EH (cell line): ENCODE data around the gene THEM4.
"Not testable (repeated sequence)": the region's sequence is repeated elsewhere in the genome, so short reads cannot be mapped to it uniquely, and the experiment has no call there.

Experiments used
- DNase-seq: peaks from one replicate; pipeline ENCODE4 v3.0.0-alpha.2; 2015; ENCODE audit warnings: low read depth

The THEM4 gene

GRCh38 chr1:151859891-151860293 lies 49.4 kb downstream of the THEM4 start:
- DNase-seq, result no peak

- no peak for DNase-seq
These were observed 50.2 kb downstream of the THEM4 start for GRCh38 chr1:151858886-151859665.

DNA sequence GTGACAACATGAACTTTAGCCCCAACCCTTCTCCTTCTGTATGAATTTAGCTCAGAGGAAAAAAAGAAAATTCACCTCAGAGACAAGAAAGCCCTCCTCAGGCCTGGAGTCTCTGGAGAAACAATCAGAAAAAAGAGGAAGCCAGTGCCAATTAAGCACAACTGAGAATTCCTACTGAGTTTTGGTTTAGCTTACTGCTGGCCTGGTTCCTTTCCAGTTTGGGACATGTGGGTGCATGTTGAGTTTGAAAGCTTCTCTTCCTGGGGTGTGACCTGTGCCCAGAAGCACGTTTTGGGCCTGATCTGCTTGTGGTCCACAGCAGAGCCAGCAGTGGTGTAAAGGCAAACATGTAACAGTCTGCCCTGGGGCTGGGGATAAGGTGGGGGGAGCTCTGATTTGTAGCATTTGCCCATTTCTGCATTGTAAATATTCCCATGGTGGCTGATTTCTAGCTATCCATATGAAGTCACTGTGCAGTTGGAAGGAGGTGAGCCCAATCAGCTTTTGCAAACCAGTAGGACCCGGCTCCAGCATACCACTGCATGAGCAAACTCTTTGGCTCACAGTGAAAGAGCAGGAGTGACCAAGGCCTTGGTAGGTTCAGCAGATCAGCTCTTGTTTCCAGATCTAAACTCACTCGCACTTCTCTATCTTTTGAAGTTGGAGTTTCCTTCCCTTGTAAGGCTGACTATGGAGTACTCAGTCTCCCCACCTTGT lies 51.1 kb downstream of the THEM4 start:
- peak; percentile 22 for DNase-seq

DNA sequence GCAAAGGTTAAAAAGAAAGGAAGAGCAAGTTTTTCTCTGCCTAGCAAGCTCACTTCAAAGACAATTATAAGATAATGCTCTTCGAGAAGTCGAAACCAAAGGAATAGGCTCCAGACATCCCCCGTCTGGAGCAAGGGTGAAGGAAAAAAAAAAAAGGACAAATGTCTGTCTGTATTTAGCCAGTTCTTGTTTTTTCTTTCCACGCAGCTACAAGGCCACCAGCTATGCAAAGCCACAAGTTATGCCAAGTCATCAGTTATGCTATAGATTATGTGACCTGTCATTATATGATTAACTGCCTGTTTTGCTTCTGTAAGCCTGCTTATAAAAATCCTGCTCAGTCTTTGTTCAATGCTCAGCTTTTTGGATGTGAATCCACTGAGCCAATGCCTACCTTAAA lies 53.4 kb downstream of the THEM4 start:
- DNase-seq, result no peak

DNA sequence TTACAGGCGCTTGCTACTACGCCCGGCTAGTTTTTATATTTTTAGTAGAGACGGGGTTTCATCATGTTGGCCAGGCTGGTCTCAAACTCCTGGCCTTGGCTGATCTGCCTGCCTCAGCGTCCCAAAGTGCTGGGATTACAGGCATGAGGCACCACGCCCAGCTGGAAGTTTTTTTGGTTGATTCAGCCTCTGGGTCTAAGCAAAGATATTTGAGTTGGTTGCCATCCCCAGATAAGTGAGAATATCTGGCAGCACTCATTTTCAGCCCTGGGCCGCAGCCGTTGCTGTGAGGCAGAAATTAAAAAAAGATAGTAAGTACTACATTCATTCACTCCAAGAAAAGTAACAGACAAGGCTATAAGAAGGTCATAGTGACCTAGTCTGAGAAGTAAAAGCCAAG lies 53.8 kb downstream of the THEM4 start:
- DNase-seq, result not testable (repeated sequence)

DNA sequence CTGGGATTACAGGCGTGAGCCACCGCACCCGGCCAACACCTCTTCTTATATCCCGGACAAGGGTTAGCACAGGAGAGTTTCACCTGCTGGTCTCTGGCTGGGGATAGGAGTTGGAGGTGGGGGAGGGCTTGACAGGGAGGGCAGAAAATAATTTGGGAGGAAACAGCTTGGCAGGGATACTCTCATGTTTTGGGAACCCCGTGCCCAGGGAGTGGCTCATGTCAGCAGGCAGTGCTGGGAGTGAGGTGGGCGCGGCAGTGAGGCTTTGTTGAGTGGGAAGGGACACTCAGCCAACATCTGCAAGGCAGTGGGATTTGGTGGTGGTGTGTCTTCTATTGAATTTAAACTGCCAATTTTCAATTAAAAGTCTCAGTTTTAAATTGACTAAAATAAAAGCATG lies 54.7 kb downstream of the THEM4 start:
- no peak for DNase-seq

- no peak for DNase-seq
These were observed 55.8 kb downstream of the THEM4 start, which contains the start of gene THEM5 for GRCh38 chr1:151853411-151853943. THEM5 (minus strand) TSS chr1:151853712; CDS start chr1:151853565, 147 bp downstream.

DNA sequence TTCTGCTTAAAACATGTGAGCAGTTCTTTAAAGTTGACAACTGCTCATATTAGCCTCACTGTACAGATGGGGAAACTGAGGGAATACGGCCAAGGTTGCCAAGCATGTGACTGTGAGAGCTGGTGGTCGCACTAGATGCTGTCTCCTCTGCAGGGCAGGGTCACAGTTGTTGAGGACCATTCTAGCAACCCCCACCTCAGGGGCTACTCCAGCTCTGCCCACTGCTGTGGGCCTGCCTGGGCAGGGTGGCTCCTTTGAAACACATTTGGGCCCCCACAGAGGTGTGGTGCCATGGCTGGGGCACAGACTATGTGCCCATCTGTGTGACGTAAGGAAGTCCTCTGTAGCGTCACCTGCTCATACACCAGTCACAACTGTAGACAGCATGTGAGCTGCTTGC lies 56.6 kb downstream of the THEM4 start:
- no peak for DNase-seq

- no peak for DNase-seq
These were observed 57.4 kb downstream of the THEM4 start for GRCh38 chr1:151851886-151852285.

DNA sequence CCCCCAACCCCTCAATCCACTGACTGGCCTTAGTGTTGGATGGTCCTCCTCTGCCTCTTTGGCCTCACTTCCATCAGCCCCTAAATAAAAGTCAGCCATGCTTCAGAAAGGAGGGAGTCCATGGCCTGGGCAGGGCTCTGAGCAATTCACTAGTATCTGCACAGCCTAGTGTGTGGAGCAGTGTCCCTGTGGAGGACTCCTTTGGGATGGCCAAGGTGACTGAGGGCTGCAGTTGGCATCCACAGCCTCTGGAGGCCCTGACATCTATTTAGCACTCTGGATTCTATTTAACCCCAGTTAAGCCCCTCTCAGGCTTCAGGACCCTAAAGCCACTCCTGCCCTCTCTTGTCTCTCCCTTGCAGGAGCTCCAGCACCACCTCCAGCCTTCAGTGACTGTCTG lies 59.4 kb downstream of the THEM4 start:
- DNase-seq, result no peak

DNA sequence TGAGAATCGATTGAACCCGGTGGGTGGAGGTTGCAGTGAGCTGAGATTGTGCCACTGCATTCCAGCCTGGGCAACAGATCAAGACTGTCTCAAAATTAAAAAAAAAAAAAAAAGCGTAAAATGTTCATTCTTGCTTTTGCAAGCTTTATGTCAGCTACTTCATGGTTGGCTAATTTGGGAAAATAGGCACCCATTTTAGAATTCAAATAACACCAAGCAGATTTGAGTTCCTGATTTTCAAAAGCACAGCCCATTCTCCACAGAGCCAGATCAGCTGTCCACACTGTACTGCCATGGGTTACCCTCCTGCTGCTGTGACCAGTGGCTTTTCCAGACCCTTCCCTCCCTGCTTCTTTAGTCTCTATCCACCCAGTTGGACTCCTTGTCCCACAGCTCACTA lies 60.2 kb downstream of the THEM4 start:
- no peak for DNase-seq

DNA sequence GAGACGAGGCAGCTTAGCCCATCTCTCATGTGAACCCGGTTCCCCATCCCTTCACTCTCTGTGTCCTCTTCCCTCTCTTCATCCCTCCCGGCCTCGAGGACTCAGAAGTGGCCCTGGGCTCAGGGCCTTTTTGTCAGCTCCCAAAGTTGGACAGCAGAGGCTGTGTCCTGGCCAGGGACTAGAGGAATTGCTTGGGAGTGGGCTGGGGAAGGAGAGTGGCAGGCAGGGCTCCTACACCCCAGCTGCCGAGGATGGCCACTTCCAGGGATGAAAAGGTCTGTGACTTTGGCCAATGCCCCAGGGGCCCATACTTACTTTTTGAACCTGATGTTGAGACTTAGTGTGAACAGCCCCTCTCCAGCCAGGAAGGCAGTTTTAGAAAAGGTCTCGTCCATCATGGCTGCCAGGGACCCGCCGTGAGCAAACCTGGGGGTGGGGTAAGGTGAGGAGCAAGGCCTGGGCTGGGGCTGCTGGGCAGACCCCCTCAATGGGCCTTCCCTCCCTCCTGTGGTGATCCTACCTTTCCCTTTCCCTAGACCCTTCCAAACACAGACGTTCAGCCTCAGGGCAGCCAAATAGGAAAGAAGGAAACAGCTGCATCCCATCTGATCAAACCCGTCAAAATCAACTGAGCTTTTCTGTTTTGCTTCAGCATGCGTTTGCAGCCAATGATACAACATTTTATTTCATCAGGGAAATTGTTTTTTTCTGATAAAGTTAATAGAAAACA lies 61.3 kb downstream of the THEM4 start:
- DNase-seq, result no peak

GRCh38 chr1:151846686-151847237 lies 62.5 kb downstream of the THEM4 start:
- DNase-seq, result no peak

DNA sequence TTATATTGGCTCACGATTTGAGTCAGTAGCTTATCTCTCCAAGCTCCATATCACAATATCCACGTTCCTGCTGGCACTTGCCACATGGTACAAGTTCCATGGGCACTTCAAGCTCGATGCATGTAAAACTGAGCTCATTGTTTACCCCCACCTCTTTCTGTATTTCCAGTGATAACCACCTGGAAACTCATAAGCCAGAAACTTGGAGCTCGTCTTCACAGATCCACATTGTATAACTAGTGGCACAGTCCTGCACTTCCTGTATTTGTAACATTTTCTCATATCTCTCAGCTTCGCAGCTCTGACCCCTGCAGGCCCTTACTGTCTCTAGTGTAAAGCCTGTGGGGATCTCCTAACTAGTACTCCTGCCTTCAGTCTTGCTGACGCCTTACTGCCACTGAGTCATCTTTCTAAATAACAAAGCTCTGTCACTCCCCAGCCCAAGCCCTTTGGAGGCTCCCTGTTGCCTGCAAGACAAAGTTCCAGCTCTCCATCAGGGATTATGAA lies 63.2 kb downstream of the THEM4 start:
- DNase-seq, result peak; percentile 75

DNA sequence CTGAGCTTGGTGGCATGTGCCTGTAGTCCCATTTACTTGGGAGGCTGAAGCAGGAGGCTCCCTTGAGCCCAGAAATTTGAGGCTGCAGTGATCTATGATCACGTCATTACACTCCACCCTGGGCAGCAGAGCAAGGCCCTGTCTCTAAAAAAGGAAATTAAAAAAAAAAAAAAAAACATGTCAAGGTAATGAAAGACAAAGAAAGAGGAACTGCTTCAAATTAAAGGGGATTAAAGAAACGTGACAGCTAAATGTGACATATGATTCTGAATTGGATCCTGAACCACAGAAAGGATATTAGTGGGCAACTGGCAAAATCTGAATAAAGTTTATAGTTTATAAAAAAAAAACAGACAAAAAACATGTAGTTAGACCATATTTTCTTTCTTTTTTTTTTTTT lies 65.9 kb downstream of the THEM4 start:
- DNase-seq, result no peak

- peak; percentile 43 for DNase-seq
These were observed 68.2 kb downstream of the THEM4 start for GRCh38 chr1:151841141-151841540.

DNA sequence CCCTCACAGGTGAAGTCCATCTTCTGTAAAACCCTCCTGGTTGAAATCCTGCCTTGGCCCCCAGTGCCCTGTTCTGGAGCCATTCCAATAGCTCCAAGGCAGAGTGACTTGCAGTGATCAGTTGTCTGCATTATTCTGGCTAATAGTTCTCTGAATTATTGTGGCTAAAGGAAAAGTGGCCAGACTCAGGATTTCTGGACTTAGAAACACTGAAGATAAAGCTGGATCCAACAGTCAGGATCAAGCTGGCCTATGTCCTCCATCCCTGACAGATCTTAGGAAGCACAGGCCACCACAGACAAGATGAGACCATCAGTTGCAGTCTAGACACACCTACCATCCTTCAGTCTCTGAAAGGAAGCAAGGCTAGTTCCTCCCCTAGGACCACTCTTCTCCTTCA lies 68.9 kb downstream of the THEM4 start:
- no peak for DNase-seq

- no peak for DNase-seq
These were observed 69.6 kb downstream of the THEM4 start, which contains the start of gene C2CD4D for GRCh38 chr1:151839457-151840403. C2CD4D (minus strand) TSS chr1:151839820; CDS start chr1:151838989, 831 bp downstream.

GRCh38 chr1:151839082-151839412 lies 70.3 kb downstream of the THEM4 start:
- no peak for DNase-seq

DNA sequence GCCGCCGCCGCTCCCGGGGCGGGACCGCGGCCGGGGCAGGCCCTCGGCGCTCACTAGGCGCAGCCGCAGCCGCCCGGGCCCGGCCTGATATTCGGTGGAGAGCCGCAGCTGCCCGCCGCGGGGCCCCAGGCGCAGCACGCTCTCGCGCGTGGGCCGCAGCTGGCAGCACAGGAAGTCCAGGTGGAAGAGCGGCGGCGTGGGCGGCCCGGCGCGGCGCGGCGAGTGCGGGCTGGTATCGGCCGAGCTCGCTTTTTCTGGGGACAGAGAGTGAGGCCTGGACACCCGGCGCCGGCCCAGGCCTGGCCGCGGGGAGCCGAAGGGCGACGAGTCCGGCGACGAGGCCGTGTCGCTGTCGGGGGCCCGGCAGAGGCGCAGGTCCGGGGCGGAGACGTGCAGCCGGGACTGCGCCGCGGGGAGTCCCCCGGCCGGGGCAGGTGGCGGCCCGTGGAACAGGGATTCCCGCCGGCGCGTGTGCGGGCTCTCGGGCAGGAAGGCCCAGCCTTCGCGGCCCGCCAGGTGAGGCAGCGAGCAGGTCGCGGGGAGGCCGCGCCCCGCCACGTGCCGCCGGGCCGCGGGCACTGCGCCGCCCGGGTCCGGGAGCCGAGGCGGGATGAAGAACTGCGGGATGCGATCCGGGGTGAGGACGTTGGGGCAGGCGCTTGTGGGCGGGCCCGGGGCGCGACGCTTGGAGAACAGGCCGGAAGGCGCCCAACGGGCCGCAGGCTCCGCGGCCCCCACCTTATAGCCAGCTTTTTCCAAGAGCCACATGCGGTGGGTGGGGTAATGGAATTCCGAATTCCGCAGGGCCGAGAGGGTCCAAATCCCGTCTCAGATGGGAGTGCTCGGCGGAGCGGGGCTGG lies 70.9 kb downstream of the THEM4 start:
- DNase-seq, result peak; percentile 31
